GM12891 (cell line): ENCODE results near the gene PMF1.

Experiments used
- PAX5 ChIP-seq: IDR thresholded peaks from 2 replicates; pipeline ENCODE4 v1.6.1; 2011; ENCODE audit warnings: low read length, moderate library complexity, mild to moderate bottlenecking; ENCODE audit not compliant: insufficient read depth, severe bottlenecking
- POLR2A ChIP-seq: IDR thresholded peaks from 2 replicates; pipeline ENCODE4 v1.6.1; 2011; ENCODE audit warnings: low read depth, low read length, control low read depth
- POLR2AphosphoS5 ChIP-seq: IDR thresholded peaks from 2 replicates; pipeline ENCODE4 v1.6.1; 2011; ENCODE audit warnings: low read depth, low read length, control low read depth
- SPI1 ChIP-seq: IDR thresholded peaks from 2 replicates; pipeline ENCODE4 v1.6.1; 2011; ENCODE audit warnings: low read depth, low read length, control low read depth
- TAF1 ChIP-seq: IDR thresholded peaks from 2 replicates; pipeline ENCODE4 v1.6.1; 2011; ENCODE audit warnings: low read depth, low read length, control low read depth

DNA sequence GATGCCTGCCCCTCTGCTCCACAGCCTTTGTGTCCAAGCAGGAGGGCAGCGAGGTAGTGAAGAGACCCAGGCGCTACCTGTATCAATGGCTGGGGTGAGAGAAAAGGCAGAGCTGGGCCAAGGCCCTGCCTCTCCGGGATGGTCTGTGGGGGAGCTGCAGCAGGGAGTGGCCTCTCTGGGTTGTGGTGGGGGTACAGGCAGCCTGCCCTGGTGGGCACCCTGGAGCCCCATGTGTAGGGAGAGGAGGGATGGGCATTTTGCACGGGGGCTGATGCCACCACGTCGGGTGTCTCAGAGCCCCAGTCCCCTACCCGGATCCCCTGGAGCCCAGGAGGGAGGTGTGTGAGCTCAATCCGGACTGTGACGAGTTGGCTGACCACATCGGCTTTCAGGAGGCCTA, 29.9 kb downstream of the PMF1 start:
- TF ChIP-seq POLR2A (no peak; the same call in 1 of the 2 replicates), PAX5 (no peak), SPI1 (no peak), POLR2AphosphoS5 (no peak), TAF1 (no peak)
